Measurements from ENCODE around the gene PRKG1. TPM values are rescaled to one million over a fixed set of nuclear protein-coding genes. Genes with fewer than 3 reads are reported as not detected.

PRKG1 gene
- total RNA-seq, 1 experiment from 2014 or later, result 10.4 TPM

DNA sequence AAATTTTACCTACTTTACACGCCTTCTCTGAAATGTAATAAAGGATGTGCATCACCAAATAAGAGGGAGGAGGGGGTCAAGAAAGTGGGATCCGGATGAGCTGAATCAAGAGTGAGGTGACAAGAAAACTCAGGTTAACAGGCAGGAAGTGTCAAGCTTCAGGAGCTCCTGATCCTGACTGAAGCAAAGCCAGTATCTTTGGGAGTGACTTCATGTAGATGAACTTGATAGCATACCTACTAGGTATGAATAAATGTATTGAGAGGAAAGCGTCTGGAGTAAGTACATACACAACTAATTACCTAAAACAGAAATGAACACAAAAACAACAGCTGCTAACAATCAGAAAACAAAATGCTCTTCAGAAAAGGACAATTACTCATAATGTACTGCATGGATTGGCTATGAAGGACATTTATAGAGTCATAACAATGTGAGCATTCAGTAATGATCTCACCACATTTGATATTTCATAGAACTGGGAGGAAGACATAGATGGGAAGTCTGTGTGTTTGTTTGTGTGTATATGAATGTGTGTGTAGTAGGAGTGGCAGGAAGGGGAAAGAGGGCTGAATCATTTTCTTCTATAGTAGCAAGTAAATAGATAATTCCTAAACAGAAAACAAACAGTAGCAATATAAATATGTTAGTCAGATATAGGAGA is 29.4 kb downstream of the PRKG1 start:
- no peaks in the 10 kb centered on the region for H3K27me3 Mint-ChIP-seq (ENCODE audit: low read depth)
- Histone ChIP-seq H3K9me3 (ENCODE audit: control insufficient read depth, low read depth, low read length) (no peaks in the 10 kb centered on the region), H2BK20ac (ENCODE audit: low read depth, low read length, poor library complexity, severe bottlenecking) (no peak overlapping the region), H3K79me2 (ENCODE audit: insufficient read depth, low read length) (no peaks in the 10 kb centered on the region), H2BK12ac (ENCODE audit: insufficient read length, low read depth, low read length) (no peak overlapping the region), H3K79me1 (ENCODE audit: insufficient read depth, low read depth, low read length, poor library complexity, severe bottlenecking) (no peaks in the 10 kb centered on the region), H3K9ac (ENCODE audit: extremely low read depth, insufficient read length, low read length) (no peak overlapping the region), H3T11ph (ENCODE audit: low read length) (no peak overlapping the region), H4K20me1 (ENCODE audit: control insufficient read depth, insufficient read depth, insufficient read length) (no peaks in the 10 kb centered on the region), H2BK5ac (ENCODE audit: insufficient read length, low read length) (no peak overlapping the region), H3K14ac (ENCODE audit: insufficient read depth, low read length) (no peak overlapping the region), H4K91ac (ENCODE audit: insufficient read length, low read depth, low read length) (no peak overlapping the region), H3K4me1 (ENCODE audit: insufficient read depth, low read length) (no peaks in the 10 kb centered on the region), H3K4ac (ENCODE audit: low read depth, low read length) (no peak overlapping the region), H2AK5ac (ENCODE audit: insufficient read length, low read length) (no peak overlapping the region), H3K27me3 (ENCODE audit: insufficient read depth, low read length) (no peaks in the 10 kb centered on the region), H3K23ac (ENCODE audit: insufficient read length, low read depth, low read length) (no peak overlapping the region), H3K27ac (ENCODE audit: insufficient read length, low read depth, low read length) (no peak overlapping the region), H2BK15ac (ENCODE audit: low read depth, low read length) (no peak overlapping the region), H4K8ac (replicated peaks; ENCODE audit: insufficient read length, low read depth, low read length) (no peak overlapping the region), H2BK120ac (ENCODE audit: low read depth, low read length, poor library complexity, severe bottlenecking) (no peak overlapping the region), H2AFZ (ENCODE audit: low read length) (no peak overlapping the region), H4K5ac (ENCODE audit: insufficient read length, low read depth, low read length) (no peak overlapping the region), H3K18ac (ENCODE audit: insufficient read length, low read depth, low read length) (no peak overlapping the region), H3K56ac (ENCODE audit: insufficient read length, low read depth, low read length) (no peak overlapping the region), H3K4me2 (ENCODE audit: insufficient read depth, insufficient read length, low read length) (no peak overlapping the region), H3K23me2 (ENCODE audit: insufficient read length, low read depth, low read length, poor library complexity, severe bottlenecking) (no peaks in the 10 kb centered on the region)
- H3K27ac Mint-ChIP-seq, result no peak overlapping the region
- no peaks in the 10 kb centered on the region for H3K4me1 Mint-ChIP-seq
- TF ChIP-seq, protein P1, sequence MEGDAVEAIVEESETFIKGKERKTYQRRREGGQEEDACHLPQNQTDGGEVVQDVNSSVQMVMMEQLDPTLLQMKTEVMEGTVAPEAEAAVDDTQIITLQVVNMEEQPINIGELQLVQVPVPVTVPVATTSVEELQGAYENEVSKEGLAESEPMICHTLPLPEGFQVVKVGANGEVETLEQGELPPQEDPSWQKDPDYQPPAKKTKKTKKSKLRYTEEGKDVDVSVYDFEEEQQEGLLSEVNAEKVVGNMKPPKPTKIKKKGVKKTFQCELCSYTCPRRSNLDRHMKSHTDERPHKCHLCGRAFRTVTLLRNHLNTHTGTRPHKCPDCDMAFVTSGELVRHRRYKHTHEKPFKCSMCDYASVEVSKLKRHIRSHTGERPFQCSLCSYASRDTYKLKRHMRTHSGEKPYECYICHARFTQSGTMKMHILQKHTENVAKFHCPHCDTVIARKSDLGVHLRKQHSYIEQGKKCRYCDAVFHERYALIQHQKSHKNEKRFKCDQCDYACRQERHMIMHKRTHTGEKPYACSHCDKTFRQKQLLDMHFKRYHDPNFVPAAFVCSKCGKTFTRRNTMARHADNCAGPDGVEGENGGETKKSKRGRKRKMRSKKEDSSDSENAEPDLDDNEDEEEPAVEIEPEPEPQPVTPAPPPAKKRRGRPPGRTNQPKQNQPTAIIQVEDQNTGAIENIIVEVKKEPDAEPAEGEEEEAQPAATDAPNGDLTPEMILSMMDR (conservative IDR thresholded peaks at IDR 0.05), result no peak
- no peaks in the 10 kb centered on the region for H3K36me3 Mint-ChIP-seq (ENCODE audit: insufficient read depth in 1 of 3, low read depth in 3 of 3)
- DNase-seq, result no peak
- no CpG with 5 or more reads among the region's 3 CpGs for WGBS (ENCODE audit: extremely low coverage, insufficient read length, low lambda C conversion rate)
- no peaks in the 10 kb centered on the region for H3K9me3 Mint-ChIP-seq
- H3K4me3 Mint-ChIP-seq, result no peak overlapping the region

Measured in H9 (cell line).